Stimulated activated naive CD8-positive, alpha-beta T cell treated with anti-CD3 and anti-CD28 coated beads, Interleukin-15, Interleukin-2, amounts not matched to agents 100 U/mL and 50 U/mL, for 24 hours (primary cell): ENCODE results near the gene ZNF292.
"Not testable (repeated sequence)": the region's sequence is repeated elsewhere in the genome, so short reads cannot be mapped to it uniquely, and the experiment has no call there.

Experiments
- ATAC-seq: fragments of 150-1000 bp; cut with Tn5 transposase; one replicate; pipeline ENCODE4 v1.10.0; 2021
- DNase-seq: peaks from one replicate; pipeline ENCODE4 v3.0.0; 2021

The ZNF292 gene

GRCh38 chr6:87276624-87277023 is 121.3 kb downstream of the ZNF292 start:
- no peak for DNase-seq
- ATAC-seq, result no peak

GRCh38 chr6:87277123-87277522 is 121.8 kb downstream of the ZNF292 start:
- ATAC-seq (no peak), DNase-seq (no peak)

GRCh38 chr6:87279196-87279595 is 123.8 kb downstream of the ZNF292 start:
- DNase-seq (no peak), ATAC-seq (no peak)

- DNase-seq, result no peak
- no peak for ATAC-seq
Measured at GRCh38 chr6:87281426-87281825, 126.1 kb downstream of the ZNF292 start.

GRCh38 chr6:87282743-87283142 is 127.4 kb downstream of the ZNF292 start:
- DNase-seq, result no peak
- no peak for ATAC-seq

- no peak for ATAC-seq
- no peak for DNase-seq
Measured at GRCh38 chr6:87283461-87283860, 128.1 kb downstream of the ZNF292 start.

- no peak for ATAC-seq
- DNase-seq, result no peak
Measured at GRCh38 chr6:87287251-87287650, 131.9 kb downstream of the ZNF292 start.

- no peak for DNase-seq
- ATAC-seq, result no peak
Measured at GRCh38 chr6:87289571-87289970, 134.2 kb downstream of the ZNF292 start.

- no peak for ATAC-seq
- no peak for DNase-seq
Measured at GRCh38 chr6:87291883-87292282, 136.5 kb downstream of the ZNF292 start.

GRCh38 chr6:87293526-87293925 is 138.2 kb downstream of the ZNF292 start:
- ATAC-seq (no peak), DNase-seq (no peak)

- DNase-seq, result no peak
- ATAC-seq, result no peak
Measured at GRCh38 chr6:87297119-87297518, 141.8 kb downstream of the ZNF292 start.

- ATAC-seq, DNase-seq: not testable (repeated sequence)
Measured at GRCh38 chr6:87301277-87301676, 145.9 kb downstream of the ZNF292 start.

- DNase-seq (no peak), ATAC-seq (no peak)
Measured at GRCh38 chr6:87308970-87309369, 153.6 kb downstream of the ZNF292 start.

- DNase-seq (no peak), ATAC-seq (no peak)
Measured at GRCh38 chr6:87312860-87313259, 157.5 kb downstream of the ZNF292 start.
